GM19372 (cell line): ENCODE measurements around the gene RBM47.
"Not testable (repeated sequence)": the region's sequence is repeated elsewhere in the genome, so short reads cannot be mapped to it uniquely, and the experiment has no call there.

Source experiments
- ATAC-seq: cut with Tn5 transposase; IDR thresholded peaks from one replicate; pipeline ENCODE4 v1.9.1; 2021; ENCODE audit warnings: mild to moderate bottlenecking, low read depth, moderate library complexity; ENCODE audit not compliant: unreplicated experiment

RBM47 gene

DNA sequence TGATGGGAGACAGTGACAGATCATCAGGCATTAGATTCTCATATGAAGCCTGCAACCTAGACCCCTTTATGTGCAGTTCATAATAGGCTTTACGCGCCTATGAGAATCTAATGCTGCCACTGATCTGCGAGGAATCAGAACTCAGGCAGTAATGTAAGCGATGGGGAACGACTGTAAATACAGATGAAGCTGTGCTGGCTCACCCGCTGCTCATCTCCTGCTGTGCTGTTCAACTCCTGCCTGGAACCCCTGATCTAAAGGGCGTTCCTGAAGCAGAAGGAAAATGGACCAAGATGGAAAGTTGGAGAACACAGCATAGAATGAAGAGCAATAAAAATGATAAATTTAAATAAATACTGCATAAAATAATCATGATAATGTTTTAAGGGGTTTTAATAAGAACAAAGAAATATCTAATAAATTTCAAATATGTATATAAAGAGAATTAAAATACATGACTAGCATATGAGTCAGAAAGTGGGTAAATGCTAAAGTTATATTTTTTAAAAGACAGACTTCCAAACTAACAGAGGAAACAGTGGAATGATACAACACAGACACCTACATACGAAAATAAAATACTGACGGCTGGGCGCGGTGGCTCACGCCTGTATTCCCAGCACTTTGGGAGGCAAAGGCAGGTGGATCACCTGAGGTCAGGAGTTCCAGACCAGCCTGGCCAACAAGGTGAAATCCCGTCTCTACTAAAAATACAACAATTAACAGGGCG lies 59.2 kb downstream of the RBM47 start:
- ATAC-seq: no peak

DNA sequence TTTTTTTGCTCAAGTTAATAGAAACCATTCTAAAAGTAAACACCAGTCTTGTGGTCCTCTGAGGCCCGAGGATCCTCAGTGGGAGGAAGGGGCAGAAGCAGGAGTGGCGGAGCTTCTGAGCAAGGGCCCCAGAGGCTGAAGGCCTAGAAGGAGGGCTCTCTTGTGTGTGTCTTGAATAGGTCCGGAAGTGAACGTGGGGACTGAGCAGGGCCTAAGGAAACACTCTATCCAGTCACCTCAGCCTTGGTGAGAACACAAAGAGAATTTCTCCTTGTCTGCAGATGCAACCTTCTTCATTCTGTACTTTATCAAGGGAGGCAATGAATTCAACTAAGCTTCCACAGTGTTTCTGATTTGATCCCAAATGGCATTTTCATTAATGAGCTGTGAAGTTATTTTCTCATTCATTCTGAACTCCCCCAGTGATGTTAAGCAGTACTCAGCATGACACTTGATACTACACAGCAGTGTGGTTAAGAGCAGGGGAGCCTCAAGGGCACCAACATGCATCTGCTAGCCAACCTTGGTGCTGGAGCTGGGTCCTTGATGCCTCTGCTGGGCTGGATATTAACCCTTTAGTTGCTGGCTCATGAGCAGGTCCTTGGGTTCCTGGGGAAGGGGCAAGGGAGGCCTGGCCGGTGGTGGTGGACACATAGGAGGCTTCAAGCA lies 64.7 kb downstream of the RBM47 start:
- ATAC-seq: no peak

- no peak for ATAC-seq
Observed at GRCh38 chr4:40564004-40564403, 65.7 kb downstream of the RBM47 start.

DNA sequence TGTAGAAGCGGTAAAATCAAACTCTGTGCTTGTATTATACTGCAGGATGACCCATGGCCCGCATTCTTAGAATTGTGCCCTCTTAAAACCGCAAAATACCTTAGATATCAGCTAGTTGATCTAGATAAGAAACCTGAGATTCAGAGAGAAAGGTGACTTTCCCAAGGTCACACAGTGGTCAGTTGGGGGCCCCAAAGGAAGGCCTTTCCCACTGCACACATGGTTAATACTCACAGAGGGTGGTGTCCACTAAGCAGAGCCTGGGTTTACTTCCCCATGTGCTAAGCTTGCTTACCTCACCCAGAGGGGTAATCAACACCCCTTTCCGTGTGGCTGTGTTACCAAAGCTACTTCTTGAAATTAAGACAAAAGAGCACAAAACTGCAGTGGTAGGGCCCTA lies 66.3 kb downstream of the RBM47 start:
- no peak for ATAC-seq

- no peak for ATAC-seq
Observed at GRCh38 chr4:40562681-40563080, 67.0 kb downstream of the RBM47 start.

DNA sequence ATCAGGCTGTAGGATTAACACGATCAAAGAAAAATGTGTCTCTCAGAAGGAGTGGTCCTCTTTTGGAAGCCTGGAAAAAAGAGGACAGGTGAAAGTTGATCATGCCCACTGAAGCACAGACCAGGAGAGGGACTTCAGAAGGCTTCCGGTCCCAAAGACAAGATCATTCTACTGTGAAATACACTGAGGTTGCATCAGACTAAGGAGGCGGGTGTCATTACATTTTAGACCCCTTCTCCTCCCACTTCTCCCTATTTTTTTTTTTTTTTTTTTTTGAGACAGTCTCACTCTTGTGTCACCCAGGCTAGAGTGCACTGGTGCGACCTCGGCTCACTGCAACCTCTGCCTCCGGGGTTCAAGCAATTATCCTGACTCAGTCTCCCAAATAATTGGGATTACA lies 67.5 kb downstream of the RBM47 start:
- no peak for ATAC-seq

DNA sequence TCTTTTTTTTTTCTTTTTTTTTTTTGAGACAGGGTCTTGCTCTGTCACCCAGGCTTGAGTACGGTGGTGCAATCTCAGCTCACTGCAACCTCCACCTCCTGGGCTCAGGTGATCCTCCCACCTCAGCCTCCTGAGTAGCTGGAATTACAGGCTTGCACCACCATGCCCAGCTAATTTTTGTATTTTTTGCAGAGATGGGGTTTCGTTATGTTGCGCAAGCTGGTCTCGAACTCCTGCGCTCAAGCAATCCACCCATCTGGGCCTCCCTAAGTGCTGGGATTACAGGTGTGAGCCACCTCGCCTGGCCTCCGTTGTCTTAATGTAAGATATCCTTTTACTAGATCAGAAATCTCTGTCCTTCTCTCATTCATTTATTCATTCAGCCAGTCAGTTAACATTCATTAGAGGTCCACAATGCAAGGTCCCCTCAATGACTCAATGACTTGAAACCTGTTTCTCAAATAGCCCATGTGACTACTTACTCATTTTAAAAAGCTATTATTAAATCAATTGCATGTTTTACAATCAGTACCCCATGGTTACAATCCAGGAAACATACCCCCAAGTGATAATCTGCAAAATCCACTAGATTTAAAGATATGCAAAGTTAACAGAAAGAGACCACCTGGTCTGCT lies 68.0 kb downstream of the RBM47 start:
- ATAC-seq: not testable (repeated sequence)

GRCh38 chr4:40559585-40560465 lies 69.8 kb downstream of the RBM47 start:
- ATAC-seq: no peak

DNA sequence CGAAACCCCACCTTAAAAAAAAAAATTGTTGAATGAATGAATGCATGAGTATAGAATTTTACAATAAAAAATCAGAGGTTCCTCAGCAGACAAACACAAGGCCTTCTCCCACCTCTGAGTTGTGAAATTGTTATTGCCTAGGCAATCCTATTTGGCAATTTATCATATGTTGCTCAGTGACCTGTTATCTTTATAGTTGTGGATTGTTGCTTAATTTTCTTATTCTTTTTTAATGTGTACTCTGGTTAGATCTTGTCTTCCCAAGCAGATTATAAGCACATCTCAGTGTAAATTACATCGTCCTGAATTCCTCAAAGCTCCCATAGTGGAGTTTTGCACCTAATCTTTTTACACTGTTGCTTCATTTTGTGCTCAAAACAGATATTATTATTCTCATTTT lies 71.9 kb downstream of the RBM47 start:
- no peak for ATAC-seq

DNA sequence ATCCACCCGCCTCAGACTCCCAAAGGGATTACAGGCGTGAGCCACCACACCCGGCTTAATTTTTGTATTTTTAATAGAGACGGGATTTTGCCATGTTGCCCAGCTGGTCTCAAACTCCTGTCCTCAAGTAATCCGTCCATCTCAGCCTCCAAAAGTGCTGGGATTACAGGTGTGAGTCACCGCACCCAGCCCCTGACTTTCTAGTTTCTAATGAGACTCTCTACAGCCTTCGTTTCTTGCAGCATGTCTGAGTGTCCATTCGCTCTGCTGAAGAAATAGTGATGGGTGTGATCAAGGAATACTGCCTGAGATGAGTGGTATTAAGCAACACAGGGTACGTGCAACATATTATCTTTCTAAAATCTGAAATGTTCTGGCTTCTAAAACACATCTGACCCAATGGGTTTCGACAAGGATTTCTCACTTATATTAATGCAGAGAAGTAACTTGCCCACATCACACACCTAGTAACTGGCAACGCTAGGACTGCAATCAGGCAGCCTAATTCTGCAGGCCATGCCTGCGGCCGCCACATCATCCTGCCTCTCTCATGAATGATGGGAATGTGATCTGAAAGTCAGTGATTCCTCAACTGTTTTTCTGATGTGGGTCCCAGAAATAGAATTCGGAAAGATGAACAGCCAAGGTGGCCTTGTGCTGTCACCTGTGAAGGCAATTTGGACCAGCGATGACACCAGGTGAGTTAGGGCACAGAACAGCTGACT lies 74.3 kb downstream of the RBM47 start:
- no peak for ATAC-seq

DNA sequence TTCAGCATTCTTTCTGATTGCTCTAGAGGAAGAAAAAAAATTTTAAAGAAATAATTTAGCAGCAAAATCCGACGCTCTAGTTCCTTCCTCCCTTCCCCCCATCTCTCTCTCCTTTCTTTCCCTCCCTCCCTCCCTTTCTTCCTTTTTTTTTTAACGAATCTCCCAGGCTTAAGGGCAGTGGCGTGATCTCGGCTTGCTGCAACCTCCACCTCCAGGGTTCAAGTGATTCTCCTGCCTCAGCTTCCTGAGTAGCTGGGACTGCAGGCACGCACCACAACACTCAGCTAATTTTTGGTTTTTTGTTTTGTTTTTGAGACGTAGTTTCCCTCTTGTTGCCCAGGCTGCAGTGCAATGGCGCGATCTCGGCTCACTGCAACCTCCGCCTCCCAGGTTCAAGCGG lies 75.0 kb downstream of the RBM47 start:
- not testable (repeated sequence) for ATAC-seq

DNA sequence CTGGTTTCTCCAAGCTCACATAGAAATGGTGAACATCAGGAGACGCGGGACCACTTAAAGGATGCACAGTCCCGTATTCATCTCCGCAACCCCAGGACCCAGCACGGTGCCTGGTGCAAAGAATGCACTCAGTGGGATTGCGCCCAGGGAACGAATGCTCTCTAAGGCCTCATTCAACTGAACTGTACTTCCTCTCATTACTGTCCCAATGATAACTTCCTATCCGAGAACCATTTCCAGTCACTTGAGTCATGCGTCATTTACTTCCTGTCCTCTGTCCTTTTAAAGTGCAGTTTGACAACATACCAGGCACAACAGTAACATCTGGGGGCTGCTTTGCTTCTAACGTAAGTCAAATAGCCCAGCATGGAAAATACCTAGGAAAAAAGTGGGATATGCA lies 75.7 kb downstream of the RBM47 start:
- ATAC-seq: no peak

DNA sequence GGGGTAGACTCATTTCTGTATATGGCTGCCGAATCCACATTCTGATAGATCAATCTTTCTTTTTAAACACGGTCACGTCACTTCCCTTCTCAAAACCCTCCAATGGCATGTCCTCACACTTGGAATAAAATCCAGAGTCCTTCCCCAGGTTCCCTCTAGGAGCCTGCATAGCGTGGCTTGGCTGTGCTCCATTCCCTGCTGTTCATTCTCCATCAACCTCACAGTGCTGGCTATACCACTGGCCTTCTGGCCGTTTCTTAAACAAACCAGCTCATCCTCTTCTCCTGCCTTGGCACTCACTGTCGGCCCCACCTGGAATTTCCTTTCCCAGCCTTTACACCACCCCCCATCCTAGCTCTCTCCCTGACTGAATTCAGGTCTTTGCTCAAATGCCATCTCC lies 77.1 kb downstream of the RBM47 start:
- no peak for ATAC-seq

GRCh38 chr4:40551568-40552136 lies 78.0 kb downstream of the RBM47 start:
- not testable (repeated sequence) for ATAC-seq

- ATAC-seq: peak; percentile 83
Observed at GRCh38 chr4:40550948-40551462, 78.7 kb downstream of the RBM47 start.

GRCh38 chr4:40550196-40550595 lies 79.5 kb downstream of the RBM47 start:
- ATAC-seq: no peak

DNA sequence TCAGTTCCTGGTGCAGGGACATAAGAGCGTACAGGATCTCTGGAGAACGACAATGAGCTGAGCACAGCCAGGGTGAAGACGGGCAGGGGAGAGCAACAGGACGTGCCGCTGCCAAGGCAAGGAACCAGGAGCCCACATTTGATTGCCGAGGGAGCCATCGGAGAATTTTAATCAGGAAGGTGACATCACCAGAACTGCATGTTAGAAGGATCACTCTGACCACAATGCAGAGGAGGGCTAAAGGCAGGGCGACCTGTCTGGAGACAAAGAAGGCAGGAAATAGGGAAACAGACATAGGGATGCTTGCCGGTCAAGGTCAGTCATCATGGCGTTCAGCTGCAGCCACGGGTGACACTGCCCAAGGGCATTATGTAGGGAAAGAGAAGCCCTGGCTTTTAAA lies 81.4 kb downstream of the RBM47 start:
- no peak for ATAC-seq

DNA sequence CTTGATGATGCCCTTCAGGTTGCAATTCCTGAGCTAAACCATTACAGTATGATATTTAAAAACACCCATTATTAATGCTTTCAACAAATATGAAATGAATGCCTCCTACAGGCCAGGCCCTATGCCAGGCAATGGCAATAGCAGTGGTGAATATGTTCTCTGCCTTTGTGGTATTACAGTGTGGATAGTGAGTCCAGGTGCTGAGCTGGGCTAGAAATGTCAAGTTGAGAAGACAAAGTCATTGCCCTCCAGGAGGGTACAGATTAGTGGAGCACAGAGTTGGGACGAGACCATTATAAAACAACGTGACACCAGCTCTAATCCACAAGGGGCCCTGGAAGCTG lies 81.9 kb downstream of the RBM47 start:
- no peak for ATAC-seq

- no peak for ATAC-seq
Observed at GRCh38 chr4:40546969-40547788, 82.5 kb downstream of the RBM47 start.
